GM21737 (cell line): ENCODE results near the gene TTR.

Experiments
- ATAC-seq: cut with Tn5 transposase; IDR thresholded peaks from one replicate; pipeline ENCODE4 v1.9.1; 2021; ENCODE audit warnings: mild to moderate bottlenecking, moderate library complexity; ENCODE audit not compliant: unreplicated experiment

The TTR gene

DNA sequence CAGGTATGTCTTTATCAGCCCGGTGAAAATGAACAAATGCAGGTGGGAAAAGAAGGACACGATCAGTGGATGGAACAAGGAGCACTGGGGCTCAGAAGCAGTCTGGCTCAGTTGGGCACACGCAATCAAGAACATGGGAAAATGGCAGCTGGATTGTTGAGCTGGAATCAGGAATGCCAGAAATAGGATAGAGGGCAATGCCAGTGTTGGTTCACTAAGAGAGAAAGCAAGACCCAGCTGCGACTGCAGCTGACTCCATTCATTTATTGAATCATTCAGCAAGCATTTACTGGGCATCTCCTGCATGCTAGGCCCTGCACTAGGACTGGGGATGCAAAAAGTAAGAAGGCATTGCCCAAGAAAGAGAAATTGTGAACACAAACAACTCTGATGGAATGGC is 13.6 kb upstream of the TTR start:
- ATAC-seq: no peak

GRCh38 chr18:31579375-31579774 is 12.3 kb upstream of the TTR start:
- no peak for ATAC-seq

DNA sequence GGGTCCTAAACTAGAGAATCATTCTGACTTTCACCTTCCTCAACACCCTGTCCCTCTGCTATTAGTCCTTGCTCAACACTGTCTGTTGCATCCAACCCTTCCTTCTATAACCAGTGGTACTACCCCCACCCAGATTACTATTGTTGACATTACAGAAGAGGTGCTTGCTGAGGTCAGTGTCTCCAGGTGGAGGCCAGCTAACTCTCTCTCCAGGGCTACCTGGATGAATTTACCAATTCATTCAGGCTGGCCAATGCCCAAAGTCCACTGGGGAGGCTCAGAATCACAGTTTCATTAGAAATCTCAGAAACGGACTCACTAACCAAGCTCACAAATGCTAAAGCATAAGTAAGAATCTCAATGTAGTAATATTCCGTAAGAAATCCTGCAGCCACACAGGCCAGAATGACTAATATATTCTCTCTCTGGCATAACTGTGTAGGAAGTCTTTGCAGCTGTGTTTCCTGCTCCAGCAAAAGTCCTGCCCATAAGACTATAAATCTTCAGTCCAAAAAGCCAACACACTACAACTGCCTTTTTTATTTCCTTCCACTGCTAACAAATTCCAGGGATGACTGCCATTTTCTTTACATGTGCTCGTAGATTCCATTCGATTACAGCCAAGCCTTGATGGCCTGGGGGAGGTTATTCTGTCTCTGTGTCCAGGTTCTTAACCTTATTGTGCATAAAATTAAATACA is 10.0 kb upstream of the TTR start:
- ATAC-seq: no peak

- ATAC-seq: no peak
Observed at GRCh38 chr18:31583185-31583854, 8.4 kb upstream of the TTR start.

DNA sequence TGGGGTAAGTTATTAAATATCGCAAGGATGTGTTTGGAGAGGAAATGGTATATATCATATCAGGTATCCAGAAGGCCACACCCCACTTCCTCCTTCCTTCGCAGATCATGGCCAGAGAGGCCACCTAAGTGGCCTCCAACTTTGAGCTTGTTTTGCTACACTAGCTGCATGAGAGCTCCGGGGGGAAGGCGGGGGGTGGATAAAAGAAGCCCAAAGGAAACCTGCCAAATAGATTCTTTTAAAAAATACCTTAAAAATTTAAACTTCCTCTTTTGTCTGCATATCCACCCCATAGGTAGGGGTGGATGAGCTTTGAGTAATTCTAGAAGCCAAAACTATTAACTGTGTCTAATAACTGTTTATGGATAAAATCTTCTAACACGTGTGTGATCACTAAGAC is 5.7 kb upstream of the TTR start:
- ATAC-seq: no peak

- ATAC-seq: no peak
Observed at GRCh38 chr18:31586616-31587015, 5.1 kb upstream of the TTR start.

DNA sequence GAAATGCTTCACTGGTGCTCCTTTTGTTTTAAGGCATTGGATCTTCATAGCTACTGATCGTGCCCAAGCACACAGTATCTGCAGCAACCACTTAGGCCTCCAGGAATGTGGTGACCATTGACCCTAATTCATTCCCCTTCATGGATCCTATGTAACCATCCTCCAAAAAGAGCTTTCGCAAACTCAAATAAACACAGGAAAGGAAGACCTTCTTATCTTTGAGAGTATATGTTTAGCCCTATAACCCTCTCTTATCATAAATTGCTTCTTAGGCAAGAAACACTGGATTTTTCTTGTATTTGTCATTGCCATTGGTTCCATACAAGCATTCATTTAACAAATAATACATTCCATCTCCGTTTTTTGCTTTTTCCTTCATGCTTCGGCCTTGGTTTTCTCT is 4.1 kb upstream of the TTR start:
- no peak for ATAC-seq

DNA sequence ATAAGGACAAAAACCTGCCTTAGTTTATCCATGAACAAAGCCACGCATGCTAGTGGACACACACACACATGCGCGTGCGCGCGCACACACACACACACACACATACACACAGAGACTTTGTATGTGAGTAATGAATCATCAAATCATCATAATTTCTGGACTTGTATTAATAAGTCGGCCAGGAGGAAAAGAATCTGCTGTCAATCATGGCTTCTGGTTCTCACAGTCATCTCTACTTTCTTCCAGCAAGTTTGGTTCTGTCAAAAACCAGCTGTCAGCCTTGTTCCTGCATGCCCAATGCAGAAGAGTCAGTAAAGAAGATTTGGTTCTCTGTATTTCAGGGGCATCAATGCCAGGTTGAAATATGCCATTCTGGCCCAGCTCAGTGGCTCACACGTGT is 1.1 kb upstream of the TTR start:
- no peak for ATAC-seq

- no peak for ATAC-seq
Observed at GRCh38 chr18:31591113-31591512, 564 bp upstream of the TTR start.

- ATAC-seq: no peak
Observed at GRCh38 chr18:31592506-31593157, 955 bp downstream of the TTR start.

GRCh38 chr18:31595121-31595771 is 3.6 kb downstream of the TTR start:
- no peak for ATAC-seq

DNA sequence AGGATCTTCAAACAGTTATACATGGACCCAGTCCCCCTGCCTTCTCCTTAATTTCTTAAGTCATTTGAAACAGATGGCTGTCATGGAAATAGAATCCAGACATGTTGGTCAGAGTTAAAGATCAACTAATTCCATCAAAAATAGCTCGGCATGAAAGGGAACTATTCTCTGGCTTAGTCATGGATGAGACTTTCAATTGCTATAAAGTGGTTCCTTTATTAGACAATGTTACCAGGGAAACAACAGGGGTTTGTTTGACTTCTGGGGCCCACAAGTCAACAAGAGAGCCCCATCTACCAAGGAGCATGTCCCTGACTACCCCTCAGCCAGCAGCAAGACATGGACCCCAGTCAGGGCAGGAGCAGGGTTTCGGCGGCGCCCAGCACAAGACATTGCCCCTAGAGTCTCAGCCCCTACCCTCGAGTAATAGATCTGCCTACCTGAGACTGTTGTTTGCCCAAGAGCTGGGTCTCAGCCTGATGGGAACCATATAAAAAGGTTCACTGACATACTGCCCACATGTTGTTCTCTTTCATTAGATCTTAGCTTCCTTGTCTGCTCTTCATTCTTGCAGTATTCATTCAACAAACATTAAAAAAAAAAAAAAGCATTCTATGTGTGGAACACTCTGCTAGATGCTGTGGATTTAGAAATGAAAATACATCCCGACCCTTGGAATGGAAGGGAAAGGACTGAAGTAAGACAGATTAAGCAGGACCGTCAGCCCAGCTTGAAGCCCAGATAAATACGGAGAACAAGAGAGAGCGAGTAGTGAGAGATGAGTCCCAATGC is 4.6 kb downstream of the TTR start:
- no peak for ATAC-seq

DNA sequence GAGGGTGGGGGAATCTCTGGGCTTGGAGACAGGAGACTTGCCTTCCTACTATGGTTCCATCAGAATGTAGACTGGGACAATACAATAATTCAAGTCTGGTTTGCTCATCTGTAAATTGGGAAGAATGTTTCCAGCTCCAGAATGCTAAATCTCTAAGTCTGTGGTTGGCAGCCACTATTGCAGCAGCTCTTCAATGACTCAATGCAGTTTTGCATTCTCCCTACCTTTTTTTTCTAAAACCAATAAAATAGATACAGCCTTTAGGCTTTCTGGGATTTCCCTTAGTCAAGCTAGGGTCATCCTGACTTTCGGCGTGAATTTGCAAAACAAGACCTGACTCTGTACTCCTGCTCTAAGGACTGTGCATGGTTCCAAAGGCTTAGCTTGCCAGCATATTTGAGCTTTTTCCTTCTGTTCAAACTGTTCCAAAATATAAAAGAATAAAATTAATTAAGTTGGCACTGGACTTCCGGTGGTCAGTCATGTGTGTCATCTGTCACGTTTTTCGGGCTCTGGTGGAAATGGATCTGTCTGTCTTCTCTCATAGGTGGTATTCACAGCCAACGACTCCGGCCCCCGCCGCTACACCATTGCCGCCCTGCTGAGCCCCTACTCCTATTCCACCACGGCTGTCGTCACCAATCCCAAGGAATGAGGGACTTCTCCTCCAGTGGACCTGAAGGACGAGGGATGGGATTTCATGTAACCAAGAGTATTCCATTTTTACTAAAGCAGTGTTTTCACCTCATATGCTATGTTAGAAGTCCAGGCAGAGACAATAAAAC is 6.5 kb downstream of the TTR start:
- no peak for ATAC-seq

DNA sequence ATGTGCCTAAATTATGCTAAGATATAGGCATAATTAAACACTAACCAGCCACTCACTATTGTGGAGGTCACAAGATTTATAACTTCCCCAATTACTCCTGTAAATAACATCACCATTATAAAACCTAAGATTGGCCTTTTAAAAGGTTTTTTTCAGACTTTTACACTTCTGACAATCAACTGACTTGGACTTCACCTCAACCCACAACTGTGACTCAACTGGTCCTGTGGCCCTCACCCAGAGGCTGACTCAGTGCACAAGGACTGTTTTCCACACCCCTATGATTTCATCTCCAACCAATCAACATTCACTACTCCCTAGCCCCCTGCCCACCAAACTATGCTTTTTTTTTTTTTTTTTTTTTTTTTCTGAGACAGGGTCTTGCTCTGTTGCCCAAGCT is 11.6 kb downstream of the TTR start:
- ATAC-seq: no peak

DNA sequence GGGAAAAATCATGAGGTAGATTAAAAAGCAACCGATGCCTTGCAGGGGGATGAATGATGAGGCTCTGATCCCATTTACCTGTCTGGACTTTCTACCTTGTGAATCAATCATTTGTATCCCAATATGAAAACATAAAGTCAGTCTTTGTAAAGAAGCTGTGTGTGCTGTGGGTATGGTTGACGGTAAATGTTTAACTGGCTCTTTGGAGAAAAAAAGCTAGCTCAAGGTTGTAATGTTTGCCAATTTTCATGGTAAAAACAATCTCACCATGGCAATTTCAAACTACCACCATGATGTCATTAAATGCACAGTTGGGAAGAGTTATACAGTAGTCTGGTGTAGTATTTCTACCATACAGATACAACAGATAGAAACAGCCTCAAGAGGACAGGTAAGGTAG is 14.6 kb downstream of the TTR start:
- no peak for ATAC-seq

GRCh38 chr18:31607384-31607783 is 15.7 kb downstream of the TTR start:
- ATAC-seq: no peak

DNA sequence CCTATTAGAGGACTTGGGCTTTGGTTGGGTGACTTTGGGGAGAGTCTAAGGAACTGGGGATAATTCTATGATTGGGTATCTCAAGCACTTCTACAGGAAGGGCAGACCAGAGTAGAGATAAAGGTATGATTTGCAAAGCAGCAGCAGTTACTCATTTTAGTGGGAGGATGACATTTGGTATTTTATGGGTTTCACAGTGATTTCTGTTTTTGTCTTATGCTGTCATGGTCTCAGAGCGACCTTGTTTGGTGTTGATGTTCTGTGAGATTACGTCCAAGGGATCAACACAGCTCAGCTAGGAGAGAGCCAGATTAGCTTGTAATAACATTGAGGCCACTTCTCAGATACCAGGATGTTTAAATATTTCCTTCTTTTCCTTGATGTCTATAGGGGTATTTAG is 18.2 kb downstream of the TTR start:
- no peak for ATAC-seq

DNA sequence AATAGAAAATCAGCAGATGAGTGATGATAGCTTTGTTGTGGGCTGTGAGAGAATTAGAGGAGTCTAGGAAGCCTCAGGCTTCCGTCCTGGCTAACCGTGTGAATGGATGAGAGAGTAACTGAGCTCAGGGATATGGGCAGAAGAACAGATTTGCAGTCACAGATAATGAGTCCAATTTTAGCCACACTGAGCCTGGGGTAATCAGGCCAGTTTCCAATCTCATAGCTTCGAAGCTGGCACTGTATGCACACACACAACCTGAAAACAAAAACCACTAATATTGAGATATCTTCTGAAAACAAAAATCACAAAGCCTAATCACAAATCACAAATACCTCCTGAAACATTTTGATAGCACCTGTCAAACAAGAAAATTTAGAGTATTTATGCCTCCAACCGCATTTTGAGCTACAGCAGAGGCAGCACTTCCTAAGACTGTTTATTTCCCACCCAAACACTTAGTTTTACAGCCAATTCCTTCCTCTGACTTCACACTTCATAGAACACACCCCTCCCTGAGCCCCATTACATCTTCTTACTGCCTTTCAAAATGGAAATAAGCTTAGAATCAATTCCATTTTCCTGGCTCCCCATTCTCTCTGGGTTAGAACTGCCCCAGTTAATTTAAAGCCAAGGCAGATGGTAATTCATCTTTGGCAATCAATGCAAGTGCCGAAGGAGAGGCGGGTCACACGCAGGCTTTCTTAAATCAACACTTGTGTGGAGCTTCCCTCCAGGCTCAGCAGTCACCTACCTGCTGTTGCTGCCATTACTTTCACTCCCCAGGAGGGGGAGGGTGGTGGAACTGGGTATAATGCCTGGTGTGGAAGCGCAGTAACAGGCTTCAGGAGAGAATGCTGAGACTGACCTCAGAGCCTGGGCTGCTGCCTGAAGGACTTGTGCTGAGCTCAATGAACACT is 18.9 kb downstream of the TTR start:
- no peak for ATAC-seq

DNA sequence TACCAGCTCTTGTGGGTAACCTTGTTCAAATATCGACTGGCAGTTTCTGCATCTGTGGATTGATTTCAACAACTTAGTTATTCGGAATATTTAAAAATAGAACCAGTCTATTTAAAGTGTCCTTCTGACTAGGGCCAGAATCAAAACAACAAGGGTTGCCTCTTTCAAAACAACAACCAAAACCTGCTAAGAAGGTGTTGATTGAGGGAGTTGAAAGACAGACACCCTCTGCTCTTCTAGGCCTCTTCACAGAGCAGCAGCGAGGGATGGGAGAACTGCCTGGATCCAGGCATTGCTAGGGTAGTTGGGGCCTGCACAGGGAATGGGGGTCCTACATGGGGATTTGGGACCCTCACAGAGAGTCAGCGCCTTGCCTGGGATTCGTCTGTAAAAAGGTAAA is 19.8 kb downstream of the TTR start:
- no peak for ATAC-seq
